ENCODE results near the gene ITGAX.

GRCh38 chr16:31351246-31351941 lies 3.6 kb upstream of the ITGAX start:
- TF ChIP-seq FOXP2 (optimal IDR thresholded peaks at IDR 0.05; ENCODE audit: control extremely low read depth, extremely low read length, insufficient read depth) = no peak
- TF ChIP-seq POLR2AphosphoS5 (IDR thresholded peaks at IDR 0.05; ENCODE audit: borderline replicate concordance, low read depth, low read length) = no peak
- no peak for TF ChIP-seq EZH2 (IDR thresholded peaks at IDR 0.05)

All from SK-N-MC (cell line).